Measurements from ENCODE around the gene IMMP2L.
"Not testable (repeated sequence)": the region's sequence is repeated elsewhere in the genome, so short reads cannot be mapped to it uniquely, and the experiment has no call there.

Gene IMMP2L

DNA sequence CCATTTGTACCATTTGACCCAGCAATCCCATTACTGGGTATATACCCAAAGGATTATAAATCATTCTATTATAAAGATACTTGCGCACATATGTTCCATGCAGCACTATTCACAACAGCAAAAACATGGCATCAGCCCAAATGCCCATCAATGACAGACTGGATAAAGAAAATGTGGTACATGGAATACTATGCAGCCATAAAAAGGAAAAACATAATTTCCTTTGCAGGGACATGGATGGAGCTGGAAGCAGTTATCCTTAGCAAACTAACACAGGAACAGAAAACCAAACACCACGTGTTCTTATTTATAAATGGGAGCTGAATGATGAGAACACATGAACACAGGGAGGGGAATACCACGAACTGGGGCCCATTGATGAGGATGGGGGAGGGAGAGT is 310.9 kb downstream of the IMMP2L start:
- not testable (repeated sequence) for DNase-seq

GRCh38 chr7:111249807-111250206 is 312.5 kb downstream of the IMMP2L start:
- DNase-seq: not testable (repeated sequence)

- DNase-seq: no peak
Observed at GRCh38 chr7:111242141-111242755, 320.0 kb downstream of the IMMP2L start.

- DNase-seq: no peak
Observed at GRCh38 chr7:111240371-111240770, 321.9 kb downstream of the IMMP2L start.

DNA sequence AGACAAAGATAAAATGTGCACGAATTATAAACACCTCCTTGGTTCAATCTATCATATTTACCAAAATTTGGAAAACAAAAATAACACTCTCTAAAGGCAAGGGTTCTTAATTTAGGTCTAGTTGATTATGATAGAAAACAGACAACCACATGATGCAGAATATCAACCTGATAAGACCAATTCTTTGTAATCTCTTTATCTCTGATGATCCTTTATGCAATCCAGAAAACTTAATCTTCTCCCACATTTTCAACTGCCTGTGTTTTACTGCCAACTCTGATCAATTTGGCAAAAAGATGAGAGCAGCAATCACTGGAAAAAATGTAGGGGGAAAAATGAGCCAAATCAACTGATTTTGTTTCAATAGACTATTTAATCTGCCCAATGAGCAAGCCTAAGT is 322.9 kb downstream of the IMMP2L start:
- DNase-seq: no peak

- DNase-seq: peak; percentile 40
Observed at GRCh38 chr7:111238886-111239285, 323.4 kb downstream of the IMMP2L start.

DNA sequence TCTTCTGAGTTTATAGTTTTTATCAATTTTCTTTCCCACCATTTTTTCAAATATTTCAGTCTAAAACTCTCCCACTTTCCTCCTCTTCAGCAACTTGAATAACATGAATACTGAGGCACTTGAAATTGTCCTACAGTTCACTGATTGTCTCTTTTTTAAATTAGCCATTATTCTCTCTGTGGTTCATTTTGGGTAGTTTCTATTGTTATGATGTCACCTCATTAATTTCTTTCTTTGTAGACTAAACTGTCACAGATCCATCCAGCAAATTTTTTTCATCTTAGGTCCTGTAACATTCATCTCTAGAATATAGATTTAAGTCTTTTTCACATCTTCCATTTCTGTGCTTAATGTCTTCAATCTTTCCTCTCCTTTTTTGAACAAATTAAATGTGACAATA is 326.6 kb downstream of the IMMP2L start:
- DNase-seq: no peak

- peak; percentile 66 for DNase-seq
Observed at GRCh38 chr7:111232249-111233084, 329.8 kb downstream of the IMMP2L start.

GRCh38 chr7:111229916-111230315 is 332.4 kb downstream of the IMMP2L start:
- DNase-seq: no peak

DNA sequence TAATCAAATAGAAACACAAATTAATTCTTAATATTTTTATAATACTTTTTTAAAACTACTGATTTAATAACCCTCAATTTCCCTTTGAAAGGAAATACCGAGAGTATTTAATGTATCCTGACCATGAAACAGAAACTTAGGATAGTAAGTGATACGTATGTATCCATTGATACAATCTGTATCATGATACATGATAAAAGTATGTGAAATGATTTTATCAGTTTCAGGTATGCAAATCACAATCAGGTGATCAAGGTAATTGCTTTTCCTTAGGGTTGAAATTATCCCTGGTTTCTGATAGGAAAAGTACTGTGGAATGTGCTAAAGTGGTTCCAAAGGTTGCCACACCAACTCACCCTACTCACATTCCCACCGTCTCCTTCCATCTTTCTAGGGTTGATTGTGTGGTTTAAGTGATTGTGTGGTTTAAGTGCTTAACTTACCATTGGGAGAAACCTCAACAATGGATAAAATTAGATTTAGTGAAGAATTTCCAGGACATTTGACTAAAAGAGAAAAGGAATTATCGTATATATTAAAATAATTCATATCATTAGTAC is 333.0 kb downstream of the IMMP2L start:
- DNase-seq: no peak

DNA sequence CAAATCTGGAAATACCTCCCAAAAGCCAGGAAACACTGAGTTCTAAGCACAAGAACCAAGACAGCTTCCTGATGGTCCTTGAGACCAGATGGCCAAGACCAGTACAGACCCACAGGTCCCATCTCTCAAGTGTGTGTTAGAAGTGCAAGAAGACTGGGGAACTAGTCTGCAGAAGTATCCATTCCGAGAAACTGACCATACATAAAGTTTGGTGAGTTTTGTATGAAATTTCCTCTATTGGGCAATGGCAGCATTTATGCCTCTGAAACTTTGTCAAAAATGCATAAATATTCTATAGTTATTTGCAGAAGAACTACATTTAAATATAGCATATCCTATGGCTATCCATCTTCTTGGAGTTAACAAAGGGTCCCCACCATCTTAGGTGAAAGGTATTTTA is 333.9 kb downstream of the IMMP2L start:
- no peak for DNase-seq

DNA sequence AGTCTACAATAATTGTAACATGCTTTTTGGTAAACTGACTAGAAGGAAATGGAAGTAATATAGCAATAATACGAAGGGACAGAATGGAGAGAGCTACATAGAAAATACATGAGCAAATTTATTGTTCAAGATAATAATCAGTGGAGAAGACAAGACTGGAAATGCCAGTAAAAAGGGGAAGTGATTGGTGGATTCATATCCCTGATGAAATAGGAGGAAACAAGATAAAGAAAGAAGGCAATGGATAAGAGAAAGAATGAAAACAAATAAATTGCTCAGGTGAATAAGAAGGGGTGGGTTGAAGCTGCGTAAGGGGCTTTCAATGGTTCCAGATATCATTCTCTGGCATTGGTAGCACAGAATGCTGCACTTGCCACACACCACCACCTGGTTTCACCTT is 335.5 kb downstream of the IMMP2L start:
- DNase-seq: no peak

DNA sequence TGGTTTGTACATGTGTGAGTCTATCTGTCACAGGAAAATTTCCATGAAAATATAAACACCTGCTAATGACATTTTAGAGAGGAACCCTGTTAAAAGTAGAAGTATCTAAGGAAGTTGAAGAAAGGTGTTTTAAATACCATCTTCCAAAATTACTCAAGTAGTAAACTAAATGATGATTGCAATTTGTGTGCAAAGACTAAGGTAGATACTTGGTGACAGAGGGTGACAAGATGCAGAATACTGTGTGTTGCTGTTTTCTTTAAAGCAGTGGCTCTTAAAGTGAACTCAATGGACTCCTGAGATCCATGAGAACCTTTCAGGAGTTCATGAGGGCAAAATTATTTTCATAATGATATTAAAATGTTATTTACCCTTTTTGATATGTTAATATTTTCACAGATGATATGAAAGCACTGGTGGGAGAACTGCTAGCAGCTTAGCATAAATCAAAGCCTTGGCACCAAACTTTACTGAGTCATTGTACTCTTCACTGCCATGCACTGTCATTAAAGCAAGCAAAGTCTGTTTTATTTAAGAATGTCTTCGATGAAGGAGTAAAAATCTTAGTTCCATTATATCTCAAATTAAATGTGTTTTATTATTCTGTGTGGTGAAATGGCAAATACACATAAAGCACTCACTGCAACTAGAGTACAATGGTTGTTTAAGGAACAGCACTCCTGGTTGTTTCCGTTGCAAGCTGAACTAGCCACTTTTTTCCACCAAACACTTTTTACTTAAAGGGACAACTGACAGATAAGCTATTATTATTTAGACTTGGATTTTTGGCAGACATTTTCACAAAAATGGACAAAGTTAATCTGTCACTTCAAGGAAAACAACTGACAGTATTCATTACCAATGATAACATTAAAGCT is 337.7 kb downstream of the IMMP2L start:
- DNase-seq: no peak

- DNase-seq: no peak
Observed at GRCh38 chr7:111223802-111224253, 338.5 kb downstream of the IMMP2L start.

GRCh38 chr7:111215550-111215949 is 346.7 kb downstream of the IMMP2L start:
- DNase-seq: no peak

GRCh38 chr7:111212857-111213523 is 349.3 kb downstream of the IMMP2L start:
- DNase-seq: no peak

GRCh38 chr7:111210996-111211395 is 351.3 kb downstream of the IMMP2L start:
- peak; percentile 81 for DNase-seq

- DNase-seq: no peak
Observed at GRCh38 chr7:111210043-111210442, 352.2 kb downstream of the IMMP2L start.

DNA sequence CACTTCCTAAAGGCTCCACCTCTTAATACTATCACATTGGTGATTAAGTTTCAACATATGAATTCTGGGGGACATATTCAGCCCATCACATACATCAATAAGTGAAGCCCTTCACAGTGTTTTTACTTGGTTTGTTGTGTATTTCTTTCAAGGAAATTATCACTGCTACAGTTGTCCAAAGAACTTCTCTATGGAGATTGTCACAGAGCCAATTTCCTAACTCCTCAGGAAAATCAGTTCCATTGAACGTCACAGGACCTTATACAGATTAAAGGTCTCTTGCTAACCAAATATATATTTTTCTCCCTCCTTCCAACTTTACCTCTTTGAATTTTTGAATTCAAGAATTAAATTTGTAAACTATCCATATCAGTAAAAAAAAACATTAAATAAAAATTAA is 357.0 kb downstream of the IMMP2L start:
- DNase-seq: no peak

DNA sequence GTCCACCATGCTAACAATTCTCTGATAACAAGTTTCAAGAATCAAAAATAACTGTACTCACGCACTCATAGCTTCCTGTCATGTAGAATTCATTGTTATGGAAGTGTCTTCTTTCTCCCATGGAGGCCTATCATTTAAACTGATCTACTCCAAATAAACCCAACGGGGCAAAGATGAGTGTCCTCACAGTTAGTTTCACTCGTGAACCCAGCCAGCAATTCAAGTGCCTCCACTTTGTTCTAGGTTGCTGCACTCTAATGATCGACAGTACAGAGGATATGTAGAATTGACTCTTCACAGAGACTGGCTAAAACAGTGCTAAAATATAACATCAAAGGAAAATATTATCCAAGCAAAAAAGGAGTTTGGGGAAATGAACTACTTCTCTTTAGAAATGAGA is 360.0 kb downstream of the IMMP2L start:
- DNase-seq: no peak

DNA sequence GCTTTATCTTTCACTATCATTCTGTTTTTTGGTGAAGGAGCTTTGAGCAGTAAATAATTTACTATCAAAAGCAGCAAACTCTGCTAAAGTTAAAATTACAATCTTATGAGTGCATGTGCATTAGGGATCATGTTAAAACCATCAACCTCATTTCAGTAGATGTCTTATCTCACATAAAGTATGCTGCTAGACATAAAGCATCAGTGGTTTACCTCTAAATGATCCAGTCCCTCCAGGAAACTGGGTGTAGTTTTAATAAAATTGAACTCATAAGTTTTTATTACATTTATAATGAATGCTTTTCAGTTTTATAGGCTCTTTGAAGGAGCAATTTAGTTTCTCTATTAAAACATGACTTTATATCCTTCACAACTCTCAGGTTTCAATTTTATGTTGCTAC is 362.6 kb downstream of the IMMP2L start:
- peak; percentile 3 for DNase-seq

DNA sequence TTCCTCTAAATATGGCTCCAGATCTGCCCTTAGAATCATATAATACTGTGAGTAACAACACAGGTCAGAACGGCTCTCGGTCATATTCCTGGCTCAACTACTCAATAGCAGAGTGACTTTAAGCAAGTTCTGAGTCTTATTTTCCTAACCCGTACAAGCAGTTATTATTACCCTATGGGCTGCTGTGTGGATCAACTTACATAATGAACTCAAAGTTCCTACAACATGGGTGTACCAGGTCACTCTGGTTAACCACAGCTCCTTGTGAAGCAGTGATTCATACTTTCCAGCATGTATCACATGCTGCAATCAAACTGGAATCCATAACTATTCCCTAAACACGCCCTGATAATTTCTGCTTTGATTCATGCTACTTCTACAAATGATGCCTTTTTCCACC is 364.0 kb downstream of the IMMP2L start:
- DNase-seq: peak; percentile 99

DNA sequence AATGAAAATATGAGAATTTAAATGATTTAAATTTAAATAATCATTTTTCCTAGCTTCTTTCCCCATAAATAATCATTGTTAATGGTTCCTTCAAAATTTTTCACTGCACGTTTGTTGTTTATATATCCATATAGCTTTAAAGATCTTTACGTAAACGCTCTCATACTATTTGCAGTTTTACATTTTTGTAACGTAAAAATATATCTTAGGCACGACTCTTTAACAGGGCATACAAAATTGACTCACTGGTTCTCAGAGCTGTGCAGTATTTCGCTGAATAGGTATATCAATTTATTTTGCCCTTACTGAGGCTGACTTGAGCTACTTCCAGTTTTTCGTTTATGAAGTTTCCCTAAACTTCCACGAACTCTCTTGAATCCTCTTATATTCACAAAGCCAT is 365.6 kb downstream of the IMMP2L start:
- DNase-seq: no peak
